Astrocyte of the cerebellum (primary cell): Measurements from ENCODE around the gene PAXX.

Experiments used
- DNase-seq: peaks from one replicate; pipeline ENCODE4 v3.0.0-alpha.2; 2011; ENCODE audit warnings: low read depth
- H3K4me3 ChIP-seq: 2 replicates; pipeline ENCODE4 v1.5.1; 2011; ENCODE audit warnings: mild to moderate bottlenecking, low read depth, low read length, moderate library complexity
- in situ Hi-C: cut with HindIII; loops from 2 replicates; pipeline ENCODE4 v1.10.0; 2017; ENCODE audit warnings: low sequenced_read_pairs
- TF ChIP-seq, protein P1 (sequence below): IDR thresholded peaks from 2 replicates; pipeline ENCODE4 v1.5.1; 2012; ENCODE audit warnings: low read length, low read depth, moderate library complexity, mild to moderate bottlenecking; ENCODE audit errors: missing control alignments

PAXX gene

GRCh38 chr9:136945333-136946227, 46.6 kb upstream of the PAXX start:
- no peak for DNase-seq
- no peak overlapping the region for H3K4me3 ChIP-seq
- TF ChIP-seq, protein P1, sequence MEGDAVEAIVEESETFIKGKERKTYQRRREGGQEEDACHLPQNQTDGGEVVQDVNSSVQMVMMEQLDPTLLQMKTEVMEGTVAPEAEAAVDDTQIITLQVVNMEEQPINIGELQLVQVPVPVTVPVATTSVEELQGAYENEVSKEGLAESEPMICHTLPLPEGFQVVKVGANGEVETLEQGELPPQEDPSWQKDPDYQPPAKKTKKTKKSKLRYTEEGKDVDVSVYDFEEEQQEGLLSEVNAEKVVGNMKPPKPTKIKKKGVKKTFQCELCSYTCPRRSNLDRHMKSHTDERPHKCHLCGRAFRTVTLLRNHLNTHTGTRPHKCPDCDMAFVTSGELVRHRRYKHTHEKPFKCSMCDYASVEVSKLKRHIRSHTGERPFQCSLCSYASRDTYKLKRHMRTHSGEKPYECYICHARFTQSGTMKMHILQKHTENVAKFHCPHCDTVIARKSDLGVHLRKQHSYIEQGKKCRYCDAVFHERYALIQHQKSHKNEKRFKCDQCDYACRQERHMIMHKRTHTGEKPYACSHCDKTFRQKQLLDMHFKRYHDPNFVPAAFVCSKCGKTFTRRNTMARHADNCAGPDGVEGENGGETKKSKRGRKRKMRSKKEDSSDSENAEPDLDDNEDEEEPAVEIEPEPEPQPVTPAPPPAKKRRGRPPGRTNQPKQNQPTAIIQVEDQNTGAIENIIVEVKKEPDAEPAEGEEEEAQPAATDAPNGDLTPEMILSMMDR = no peak
- in situ Hi-C loops = no loop called here

DNA sequence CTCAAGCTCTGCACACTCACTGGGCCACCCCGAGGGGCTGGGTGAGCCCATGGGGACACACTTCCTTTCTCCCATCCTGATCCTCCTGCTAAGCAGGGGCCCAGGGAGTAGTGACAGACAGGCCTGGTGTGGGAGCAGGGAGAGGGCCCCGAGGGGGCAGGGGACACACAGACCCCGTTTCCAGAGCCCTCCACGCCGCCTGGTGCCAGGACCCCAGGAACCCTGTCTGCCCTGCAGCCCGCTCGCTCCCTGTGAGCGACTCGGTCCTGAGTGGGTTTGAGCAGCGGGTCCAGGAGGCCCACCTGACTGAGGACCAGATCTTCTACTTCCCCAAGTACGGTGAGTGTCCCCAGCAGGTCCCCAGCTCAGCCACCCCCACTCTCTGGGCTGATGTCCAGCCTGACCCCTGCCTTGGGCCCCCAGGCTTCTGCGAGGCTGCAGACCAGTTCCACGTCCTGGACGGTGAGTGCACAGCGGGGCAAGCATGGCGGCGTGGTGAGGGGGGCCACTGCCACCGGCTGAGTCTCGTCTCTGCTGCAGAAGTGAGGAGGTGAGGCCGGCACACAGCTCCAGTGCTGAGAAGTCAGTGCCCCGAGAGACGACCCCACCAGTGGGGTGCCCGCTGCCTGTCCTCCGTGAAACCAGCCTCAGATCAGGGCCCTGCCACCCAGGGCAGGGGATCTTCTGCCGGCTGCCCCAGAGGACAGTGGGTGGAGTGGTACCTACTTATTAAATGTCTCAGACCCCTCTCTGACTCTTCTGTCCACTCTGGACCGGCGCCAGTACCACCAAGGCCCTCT, 45.8 kb upstream of the PAXX start:
- DNase-seq = no peak
- in situ Hi-C loops = no loop called here
- no peak overlapping the region for H3K4me3 ChIP-seq
- TF ChIP-seq, protein P1 = no peak

DNA sequence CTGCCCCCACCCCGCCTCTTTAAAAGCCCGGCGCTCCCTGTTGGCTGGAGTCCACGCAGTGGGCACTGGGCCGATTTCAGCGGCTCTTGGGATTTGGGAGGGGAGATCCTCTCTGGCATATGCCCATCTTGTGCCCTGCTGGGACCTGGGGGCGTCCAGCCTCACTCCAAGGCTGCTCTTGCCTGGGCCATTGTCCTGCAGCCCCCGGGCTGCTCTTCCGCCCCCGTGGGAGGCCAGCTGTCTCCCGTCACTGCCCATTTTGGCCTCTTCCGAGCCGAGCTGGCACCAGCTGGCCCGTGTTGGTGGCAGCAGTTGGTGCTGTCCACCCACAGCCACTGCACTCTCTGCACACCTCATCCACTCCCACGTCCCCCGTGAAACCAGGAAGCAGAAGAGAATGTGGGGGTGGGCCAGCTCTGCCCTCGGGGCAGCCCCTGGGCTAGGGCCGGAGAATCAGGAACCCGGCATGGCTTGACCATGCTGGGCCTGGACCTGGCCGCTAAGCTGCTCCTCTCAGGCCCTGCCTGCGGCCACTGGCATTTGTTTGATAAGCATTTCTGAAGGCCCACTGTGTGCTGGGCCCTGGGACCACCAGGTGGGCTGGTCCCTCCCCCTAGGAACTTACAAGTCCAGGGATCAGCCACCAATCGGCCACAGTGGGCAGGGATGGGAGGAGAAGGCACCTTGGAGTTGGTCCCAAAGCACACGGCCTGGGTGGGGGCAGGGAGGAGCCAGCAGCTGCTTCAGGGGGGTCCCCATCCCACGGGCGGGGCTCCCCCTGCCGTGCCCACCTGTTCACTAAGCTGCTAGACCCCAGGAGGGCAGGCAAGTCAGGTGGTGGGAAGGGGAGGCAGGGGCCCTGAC, 45.0 kb upstream of the PAXX start:
- H3K4me3 ChIP-seq = no peak overlapping the region
- in situ Hi-C loops = no loop called here
- DNase-seq = no peak
- TF ChIP-seq, protein P1 = no peak

GRCh38 chr9:136947955-136948510, 44.2 kb upstream of the PAXX start:
- H3K4me3 ChIP-seq = no peak overlapping the region
- in situ Hi-C loops = no loop called here
- DNase-seq = no peak
- TF ChIP-seq, protein P1 = peak; percentile 54

GRCh38 chr9:136949239-136949816, 42.9 kb upstream of the PAXX start:
- peak overlapping the region; percentile 46 for H3K4me3 ChIP-seq
- no peak for DNase-seq
- in situ Hi-C loops = no loop called here
- TF ChIP-seq, protein P1 = no peak
